Adrenal gland (tissue), 12 donors: ENCODE data around the gene ARL8B. TPM values are rescaled to one million over a fixed set of nuclear protein-coding genes. Genes with fewer than 3 reads are reported as not detected.
A peak's percentile ranks its signal among the peaks of the same experiment; 100 is the strongest.
"Not testable (repeated sequence)": the region's sequence is repeated elsewhere in the genome, so short reads cannot be mapped to it uniquely, and the experiment has no call there.

Experiments used
- DNase-seq, 7 donors: peaks; one replicate each; pipeline ENCODE4 v3.0.0-alpha.2; 2019 to 2020
- H3K27ac ChIP-seq, 5 donors: fragments of 200-600 bp; sonication (generic) in 4 of 5; 1 replicate in 3 of 5; 2 replicates in 2 of 5; pipeline versions ENCODE4 v1.5.1 to v1.8.0; 2016 to 2020; ENCODE audit warnings: mild to moderate bottlenecking in 1 of 5
- H3K27me3 ChIP-seq: fragments of 200-600 bp; 2 replicates; pipeline ENCODE4 v1.8.0; 2021
- H3K36me3 ChIP-seq, 2 donors: fragments of 200-600 bp; replicated peaks in 1 of 2; 1 replicate in 1 of 2; 2 replicates in 1 of 2; pipeline versions ENCODE4 v1.5.1 to v1.8.0; 2018 to 2022
- H3K4me1 ChIP-seq, 2 donors: fragments of 200-600 bp; replicated peaks in 1 of 2; 1 replicate in 1 of 2; 2 replicates in 1 of 2; pipeline versions ENCODE4 v1.5.1 to v1.8.0; 2018 to 2021
- H3K4me3 ChIP-seq, 4 donors: fragments of 200-600 bp; sonication (generic) in 3 of 4; one replicate each; pipeline ENCODE4 v1.5.1; 2016 to 2018
- H3K9me3 ChIP-seq, 3 donors: fragments of 200-600 bp; sonication (generic) in 1 of 3; replicated peaks in 1 of 3; 1 replicate in 2 of 3; 2 replicates in 1 of 3; pipeline versions ENCODE4 v1.5.1 to v1.8.0; 2016 to 2021
- POLR2A ChIP-seq, 2 donors: fragments of 450-650 bp; IDR thresholded peaks; one replicate each; pipeline ENCODE4 v1.6.1; 2017; ENCODE audit warnings: antibody characterized with exemption in 2 of 2, mild to moderate bottlenecking in 2 of 2, moderate library complexity in 1 of 2
- WGBS, 4 donors: extraction: QIAGEN DNeasy Blood & Tissue Kit in 2 of 4; methylation state at CpG; one replicate each; pipeline versions ENCODE4 v1.1.5 to v1.1.7; 2013 to 2017; 5-methylcytosine and 5-hydroxymethylcytosine counted together
- intact Hi-C, 2 donors: fragments of 100-400 bp; cut with DNase I; formaldehyde crosslinking; loops; one replicate each; pipeline versions ENCODE4 v1.14.1 to v1.15.0; 2022 to 2023
- polyA plus RNA-seq, 3 donors: library from polyadenylated mRNA; stranded (reverse); fragments of 200-250 nt in 2 of 3; fragments of 350-450 nt in 1 of 3; fragmentation: Illumina TruSeq in 1 of 3; extraction: RNeasy Lipid Tissue Mini Kit (QIAGEN cat#74804) in 1 of 3; gene quantifications; one replicate each; pipeline ENCODE4 v1.2.3, GENCODE V29; 2013 to 2014
- total RNA-seq, 9 donors: library from RNA; depleted of rRNA in 4 of 9; stranded (reverse); fragments of >200 nt in 4 of 9; fragments of 120-200 nt in 1 of 9; fragmentation: NEBNext Ultra II Directional in 1 of 9; extraction: Animal tissue kit (Norgen Biotek cat#: 25700) in 1 of 9; gene quantifications; one replicate each; pipeline versions ENCODE4 v1.1.0 to v1.2.4, GENCODE V29; 2013 to 2023
- TF ChIP-seq, protein P1 (sequence below), 6 experiments: fragments of 450-650 bp in 4 of 6; fragments of 200-600 bp in 2 of 6; sonication (generic) in 1 of 6; IDR thresholded peaks; 1 replicate in 5 of 6; 2 replicates in 1 of 6; pipeline versions ENCODE4 v1.5.1 to v1.8.0; 2016 to 2021; ENCODE audit warnings: antibody characterized with exemption in 6 of 6, mild to moderate bottlenecking in 2 of 6, moderate library complexity in 1 of 6
- donor health status: healthy with polysubstance abuse.
- donor health status: Bipolar disorder and iron deficiency.
- donor health status: DM: yes; HTN: yes; CAD: no.
- donor health status: DM: no; HTN: no; CAD: no.
- donor health status: DM: no; HTN: no; CAD: no.
- donor health status: DM: yes; HTN: yes; CAD: no.

ARL8B gene
- total and polyA plus RNA-seq, 12 donors = 27.8 to 131 (median 52.8) TPM

DNA sequence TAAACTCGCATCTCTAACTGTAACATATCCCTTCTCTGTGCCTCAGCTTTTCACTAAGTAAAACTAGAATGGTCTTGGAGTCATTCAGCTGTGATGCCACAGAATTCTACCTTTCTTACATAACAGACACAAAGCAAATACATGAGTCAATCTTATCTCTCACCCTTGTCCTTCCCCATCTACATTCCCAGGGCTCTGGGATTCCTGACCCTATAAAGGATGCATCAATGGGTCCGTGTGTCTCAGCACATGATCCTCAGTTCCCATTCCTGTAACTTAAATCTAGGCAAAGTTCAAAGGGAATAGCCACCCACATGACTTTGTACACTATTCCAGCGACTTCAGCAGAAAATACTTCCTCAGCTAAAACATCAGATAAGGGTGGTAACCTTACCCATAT, 11.8 kb upstream of the ARL8B start:
- no peak for DNase-seq
- no peak overlapping the region for H3K4me3 ChIP-seq

DNA sequence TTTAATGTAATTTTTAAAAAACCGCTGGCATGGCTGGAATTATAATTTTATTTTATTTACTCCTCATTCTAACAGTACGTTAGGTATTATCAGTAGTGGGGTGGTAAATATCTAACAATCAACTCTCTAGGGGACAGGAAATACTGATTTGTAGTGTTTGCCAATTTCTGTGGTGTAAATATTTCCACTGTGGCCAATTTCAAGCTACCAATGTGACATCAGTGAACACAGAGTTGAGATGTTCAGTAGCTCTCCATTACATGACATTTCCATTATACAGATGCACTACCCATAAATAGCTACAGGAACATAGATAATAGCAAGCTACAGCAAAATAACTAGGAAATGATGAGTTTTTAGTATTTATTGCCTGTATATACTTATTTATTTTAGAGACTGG, 10.0 kb upstream of the ARL8B start:
- 75 to 86% (median 82%) methylated on average over 2 of the region's 2 CpGs for whole genome bisulfite sequencing, 4 donors
- Histone ChIP-seq H3K27ac (no peak overlapping the region), H3K36me3 (no peaks in the 10 kb centered on the region), H3K27me3 (no peaks in the 10 kb centered on the region), H3K4me3 (no peak overlapping the region), H3K9me3 (no peaks in the 10 kb centered on the region), H3K4me1 (no peaks in the 10 kb centered on the region)
- no peak for DNase-seq
- intact Hi-C loops = no loop called here
- TF ChIP-seq POLR2A (IDR thresholded peaks at IDR 0.05) = no peak
- TF ChIP-seq, protein P1, sequence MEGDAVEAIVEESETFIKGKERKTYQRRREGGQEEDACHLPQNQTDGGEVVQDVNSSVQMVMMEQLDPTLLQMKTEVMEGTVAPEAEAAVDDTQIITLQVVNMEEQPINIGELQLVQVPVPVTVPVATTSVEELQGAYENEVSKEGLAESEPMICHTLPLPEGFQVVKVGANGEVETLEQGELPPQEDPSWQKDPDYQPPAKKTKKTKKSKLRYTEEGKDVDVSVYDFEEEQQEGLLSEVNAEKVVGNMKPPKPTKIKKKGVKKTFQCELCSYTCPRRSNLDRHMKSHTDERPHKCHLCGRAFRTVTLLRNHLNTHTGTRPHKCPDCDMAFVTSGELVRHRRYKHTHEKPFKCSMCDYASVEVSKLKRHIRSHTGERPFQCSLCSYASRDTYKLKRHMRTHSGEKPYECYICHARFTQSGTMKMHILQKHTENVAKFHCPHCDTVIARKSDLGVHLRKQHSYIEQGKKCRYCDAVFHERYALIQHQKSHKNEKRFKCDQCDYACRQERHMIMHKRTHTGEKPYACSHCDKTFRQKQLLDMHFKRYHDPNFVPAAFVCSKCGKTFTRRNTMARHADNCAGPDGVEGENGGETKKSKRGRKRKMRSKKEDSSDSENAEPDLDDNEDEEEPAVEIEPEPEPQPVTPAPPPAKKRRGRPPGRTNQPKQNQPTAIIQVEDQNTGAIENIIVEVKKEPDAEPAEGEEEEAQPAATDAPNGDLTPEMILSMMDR (IDR thresholded peaks at IDR 0.05) = no peak

More for the DNA sequence above, 11.8 kb upstream of the ARL8B start:
- no peaks in the 10 kb centered on the region for H3K27me3 ChIP-seq
- TF ChIP-seq POLR2A (IDR thresholded peaks at IDR 0.05) = no peak
- TF ChIP-seq, protein P1 (IDR thresholded peaks at IDR 0.05) = no peak
- WGBS, 4 donors = 59 to 70% (median 66%) methylated on average over 3 of the region's 3 CpGs
- no peak overlapping the region for H3K27ac ChIP-seq
- no peaks in the 10 kb centered on the region for H3K4me1 ChIP-seq
- intact Hi-C loops = no loop called here
- H3K9me3 ChIP-seq = no peaks in the 10 kb centered on the region
- H3K36me3 ChIP-seq = no peaks in the 10 kb centered on the region

DNA sequence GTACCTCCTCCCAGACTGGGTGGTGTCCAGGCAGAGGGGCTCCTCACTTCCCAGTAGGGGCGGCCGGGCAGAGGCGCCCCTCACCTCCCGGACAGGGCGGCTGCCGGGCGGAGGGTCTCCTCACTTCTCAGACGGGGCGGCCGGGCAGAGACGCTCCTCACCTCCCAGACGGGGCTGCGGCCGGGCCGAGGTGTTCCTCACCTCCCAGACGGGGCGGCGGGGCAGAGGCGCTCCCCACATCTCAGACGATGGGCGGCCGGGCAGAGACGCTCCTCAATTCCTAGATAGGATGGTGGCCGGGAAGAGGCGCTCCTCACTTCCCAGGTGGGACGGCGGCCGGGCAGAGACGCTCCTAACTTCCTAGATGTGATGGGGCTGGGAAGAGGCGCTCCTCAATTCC, 8.4 kb upstream of the ARL8B start:
- H3K36me3 ChIP-seq, H3K4me1 ChIP-seq, H3K27me3 ChIP-seq, H3K27ac ChIP-seq, H3K4me3 ChIP-seq, intact Hi-C loops, H3K9me3 ChIP-seq: not testable (repeated sequence)
- DNase-seq = peak in 1 of 7 donors; percentile 4
- WGBS, 4 donors = 91 to 96% (median 95%) methylated on average over 9 to 30 of the region's 30 CpGs

DNA sequence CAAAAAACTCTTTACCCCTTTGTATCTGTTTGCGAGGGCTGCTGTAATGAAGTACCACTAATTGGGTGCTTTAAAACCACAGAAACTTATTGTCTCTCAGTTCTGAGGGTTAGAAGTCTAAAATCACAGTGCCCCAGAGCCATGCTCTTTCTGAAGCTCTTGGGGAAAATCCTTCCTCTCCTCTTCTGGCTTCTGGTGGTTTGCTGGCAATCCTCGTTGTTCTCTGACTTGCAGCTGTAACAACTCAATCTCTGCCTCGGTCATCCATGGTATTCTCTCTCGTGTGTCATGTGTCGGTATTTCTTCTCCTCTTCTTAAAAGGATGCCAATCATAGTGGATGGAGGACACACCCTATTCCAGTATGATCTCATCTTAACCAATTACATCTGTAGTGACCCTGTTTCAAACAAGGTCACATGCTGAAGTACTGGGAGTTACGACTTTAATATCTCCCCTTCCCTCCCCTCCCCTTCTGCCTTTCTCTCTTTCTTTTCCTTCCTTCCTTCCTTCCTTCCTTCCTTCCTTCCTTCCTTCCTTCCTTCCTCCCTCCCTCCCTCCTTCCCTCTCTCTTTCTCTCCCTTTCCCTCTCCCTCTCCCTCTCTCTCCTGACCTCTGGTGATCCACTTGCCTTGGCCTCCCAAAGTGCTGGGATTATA, 6.5 kb upstream of the ARL8B start:
- DNase-seq = peak in 1 of 7 donors; percentile 9
- Histone ChIP-seq H3K4me3 (no peak overlapping the region), H3K4me1 (no peaks in the 10 kb centered on the region), H3K9me3 (no peaks in the 10 kb centered on the region), H3K36me3 (no peaks in the 10 kb centered on the region), H3K27ac (no peak overlapping the region), H3K27me3 (no peaks in the 10 kb centered on the region)
- 65 to 76% (median 72%) methylated on average over 6 of the region's 6 CpGs for WGBS, 4 donors
- no peak for TF ChIP-seq POLR2A (IDR thresholded peaks at IDR 0.05)
- TF ChIP-seq, protein P1 (IDR thresholded peaks at IDR 0.05) = no peak
- intact Hi-C loops = no loop called here

DNA sequence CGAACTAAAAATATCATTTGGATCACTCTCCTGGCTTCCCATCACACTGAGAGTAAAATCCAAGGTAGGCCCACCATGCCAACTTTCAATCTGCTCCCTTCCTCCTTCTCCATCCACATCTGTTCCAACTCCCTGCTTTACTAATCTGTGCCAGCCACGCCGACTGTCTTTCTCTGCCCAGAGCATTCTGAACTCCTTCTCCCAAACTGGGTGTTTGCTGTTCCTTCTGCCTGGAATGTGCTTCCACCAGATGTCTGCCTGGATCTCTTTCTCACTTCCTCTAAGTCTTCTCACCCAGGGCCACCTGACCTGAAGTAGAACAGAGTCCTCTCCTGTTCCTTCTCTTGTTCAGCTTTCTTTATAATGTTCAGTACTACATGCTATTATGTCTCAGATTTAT, 5.6 kb upstream of the ARL8B start:
- peak in 1 of 7 donors; percentile 15 for DNase-seq
- no peak overlapping the region for H3K27ac ChIP-seq
- TF ChIP-seq, protein P1 (IDR thresholded peaks at IDR 0.05) = no peak
- no peak for TF ChIP-seq POLR2A (IDR thresholded peaks at IDR 0.05)
- H3K27me3 ChIP-seq = no peaks in the 10 kb centered on the region
- no peaks in the 10 kb centered on the region for H3K4me1 ChIP-seq
- no peaks in the 10 kb centered on the region for H3K36me3 ChIP-seq
- WGBS, 4 donors = 70 to 78% (median 74%) methylated on average over 3 of the region's 3 CpGs
- intact Hi-C loops = no loop called here
- H3K4me3 ChIP-seq = no peak overlapping the region
- H3K9me3 ChIP-seq = no peaks in the 10 kb centered on the region
